T-helper 1 cell treated with Interleukin-12 subunit alpha and Interleukin-12 subunit beta and Interleukin-4 antibody, amounts not matched to agents 30 μg/mL and 1 μg/mL, for 36 hours (primary cell): ENCODE measurements around the gene ATOX1.

ENCODE experiments used
- H3K27ac Mint-ChIP-seq: one replicate; pipeline ENCODE4 v1.8.0; 2021; ENCODE audit warnings: mild to moderate bottlenecking, mixed read lengths
- H3K27me3 Mint-ChIP-seq: one replicate; pipeline ENCODE4 v1.8.0; 2021; ENCODE audit warnings: low read depth, mixed read lengths
- H3K36me3 Mint-ChIP-seq: one replicate; pipeline ENCODE4 v1.8.0; 2021; ENCODE audit warnings: low read depth, mixed read lengths
- H3K4me1 Mint-ChIP-seq: one replicate; pipeline ENCODE4 v1.8.0; 2021; ENCODE audit warnings: low read depth, mixed read lengths
- H3K4me3 Mint-ChIP-seq: one replicate; pipeline ENCODE4 v1.8.0; 2021; ENCODE audit warnings: mild to moderate bottlenecking, moderate library complexity, mixed read lengths
- H3K9me3 Mint-ChIP-seq: one replicate; pipeline ENCODE4 v1.8.0; 2021; ENCODE audit warnings: mixed read lengths

ATOX1 gene

DNA sequence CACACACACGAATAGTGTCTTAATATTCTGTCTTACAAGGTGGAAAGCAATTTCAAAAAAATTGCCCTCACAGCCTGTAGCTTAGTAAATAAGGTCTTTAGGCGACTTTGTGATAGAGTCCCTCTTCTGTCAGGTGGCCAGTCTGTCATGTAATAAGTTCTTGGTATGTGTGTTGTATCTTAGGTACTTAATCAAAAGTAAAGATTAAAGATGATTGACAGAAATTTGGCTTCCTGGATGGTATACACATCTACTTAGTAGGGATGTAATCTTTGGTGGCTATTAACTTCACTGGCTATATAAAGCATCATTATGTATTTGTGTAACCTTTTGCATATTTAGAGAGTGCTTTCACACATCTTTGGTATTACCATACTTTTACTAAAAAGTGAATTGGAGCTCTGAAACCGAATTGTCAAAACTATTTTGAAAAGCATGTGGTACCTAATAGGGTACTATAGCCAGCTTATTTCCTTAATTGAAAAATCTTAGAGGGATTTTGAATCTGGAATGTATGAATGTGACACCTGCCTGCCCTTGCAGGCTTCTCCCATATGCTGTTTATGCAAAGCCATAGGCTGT is 16.7 kb upstream of the ATOX1 start:
- no peaks in the 10 kb centered on the region for H3K9me3 Mint-ChIP-seq
- H3K4me3 Mint-ChIP-seq = peak overlapping the region; percentile 53
- peaks cover 50% of the 10 kb centered on the region for H3K4me1 Mint-ChIP-seq
- H3K27ac Mint-ChIP-seq = no peak overlapping the region
- peaks cover 29% of the 10 kb centered on the region for H3K36me3 Mint-ChIP-seq
- no peaks in the 10 kb centered on the region for H3K27me3 Mint-ChIP-seq

DNA sequence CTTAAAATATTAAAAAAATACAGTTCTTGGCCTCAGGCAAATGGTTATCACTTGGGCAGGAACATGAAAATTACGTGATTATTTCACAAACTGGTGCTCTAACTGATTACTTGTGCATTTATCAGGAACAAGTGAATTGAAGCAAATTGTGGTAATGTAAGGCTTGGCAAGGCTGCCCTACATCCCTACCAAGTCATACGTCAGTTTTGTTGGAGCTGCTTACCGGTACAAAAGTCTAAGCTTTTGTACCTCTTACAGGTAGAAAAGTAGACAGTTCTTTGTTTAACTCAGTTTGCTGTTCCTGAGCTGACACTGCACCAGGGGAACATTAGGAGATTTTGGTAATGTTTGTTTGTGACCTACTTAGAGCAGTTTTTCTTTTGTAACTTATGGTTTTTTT is 15.5 kb upstream of the ATOX1 start:
- H3K4me3 Mint-ChIP-seq = no peak overlapping the region
- H3K9me3 Mint-ChIP-seq = no peaks in the 10 kb centered on the region
- peaks cover 24% of the 10 kb centered on the region for H3K36me3 Mint-ChIP-seq
- no peaks in the 10 kb centered on the region for H3K27me3 Mint-ChIP-seq
- peak overlapping the region; percentile 45 for H3K27ac Mint-ChIP-seq
- peaks cover 41% of the 10 kb centered on the region for H3K4me1 Mint-ChIP-seq

DNA sequence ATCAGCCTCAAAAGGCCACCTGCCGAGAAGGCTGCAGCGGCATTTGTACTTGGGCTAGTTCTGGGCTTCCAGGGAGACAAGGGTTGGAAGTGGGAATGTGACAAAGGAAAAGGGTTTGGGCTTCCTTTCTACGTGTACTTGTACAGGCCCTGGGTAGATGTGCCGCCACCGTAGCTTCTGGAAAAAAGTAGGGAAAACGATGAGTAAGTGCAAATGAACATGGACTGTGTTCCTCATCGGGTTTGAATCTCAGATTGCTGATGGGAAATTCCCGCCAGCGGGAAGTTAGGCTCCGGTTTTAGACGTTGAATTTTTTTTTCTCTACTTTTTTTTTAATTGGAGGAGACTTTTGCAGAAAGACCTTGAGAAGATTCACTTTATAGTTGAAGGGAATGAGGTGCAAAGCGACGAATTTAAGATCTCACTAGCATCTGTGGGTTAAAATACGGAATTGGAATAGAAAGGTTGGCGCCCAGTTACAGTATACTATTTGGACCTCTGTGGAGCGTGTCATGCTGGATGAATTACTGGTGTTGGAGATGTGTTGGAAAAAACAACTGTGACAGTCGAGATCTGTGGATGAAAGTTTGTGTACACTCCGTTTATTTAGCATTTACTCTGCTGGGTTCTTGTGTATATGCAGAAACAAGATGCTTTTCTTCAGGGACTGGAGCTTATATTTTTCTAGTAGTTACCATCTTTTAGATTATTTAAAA is 14.6 kb upstream of the ATOX1 start:
- Mint-ChIP-seq H3K4me3 (no peak overlapping the region), H3K27me3 (no peaks in the 10 kb centered on the region), H3K27ac (peak overlapping the region; percentile 68), H3K4me1 (peaks cover 44% of the 10 kb centered on the region), H3K9me3 (no peaks in the 10 kb centered on the region), H3K36me3 (peaks cover 19% of the 10 kb centered on the region)

DNA sequence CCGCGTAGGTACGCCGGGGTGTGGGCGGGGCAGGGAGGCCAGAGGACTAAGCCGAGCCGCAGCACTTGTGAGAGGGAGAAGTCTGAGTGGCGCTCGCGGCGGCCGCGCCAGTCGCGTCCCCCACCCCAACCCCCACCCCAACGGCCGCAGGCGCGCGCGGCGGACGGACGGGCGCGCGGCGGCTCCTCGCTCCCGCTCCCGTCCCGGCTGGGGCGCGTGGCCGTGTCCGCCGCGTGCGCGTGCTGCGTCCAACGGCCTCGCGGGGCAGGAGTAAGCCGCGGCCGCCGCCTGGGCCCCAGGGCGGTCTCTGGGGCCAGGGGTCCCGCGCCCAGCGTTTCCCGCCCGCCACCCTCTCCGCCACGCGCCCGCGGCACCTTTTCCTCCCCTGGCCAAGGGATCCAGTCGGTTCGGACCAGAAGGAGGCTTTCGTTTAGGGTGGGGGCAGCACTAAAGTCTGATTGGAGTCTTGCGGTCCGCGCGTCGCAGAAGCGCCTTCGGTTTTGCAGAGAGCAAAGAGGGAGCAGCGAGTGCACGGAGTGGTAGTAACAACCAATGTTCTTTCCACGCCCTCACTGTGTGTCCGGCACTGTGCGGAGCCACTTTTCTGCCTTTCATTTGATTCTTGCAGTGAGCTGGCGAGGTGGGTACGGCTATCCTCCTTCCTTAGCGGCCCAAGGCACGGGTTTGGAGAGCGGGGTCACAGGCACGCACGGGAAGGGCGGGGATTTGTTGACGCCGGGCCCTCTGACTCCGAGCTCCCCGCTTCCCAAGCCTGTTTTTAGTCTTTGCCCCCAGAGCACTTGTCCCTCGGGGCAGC is 13.8 kb upstream of the ATOX1 start:
- Mint-ChIP-seq H3K9me3 (no peaks in the 10 kb centered on the region), H3K4me3 (no peak overlapping the region), H3K4me1 (peaks cover 39% of the 10 kb centered on the region), H3K27ac (peak overlapping the region; percentile 68), H3K36me3 (peaks cover 18% of the 10 kb centered on the region), H3K27me3 (no peaks in the 10 kb centered on the region)

DNA sequence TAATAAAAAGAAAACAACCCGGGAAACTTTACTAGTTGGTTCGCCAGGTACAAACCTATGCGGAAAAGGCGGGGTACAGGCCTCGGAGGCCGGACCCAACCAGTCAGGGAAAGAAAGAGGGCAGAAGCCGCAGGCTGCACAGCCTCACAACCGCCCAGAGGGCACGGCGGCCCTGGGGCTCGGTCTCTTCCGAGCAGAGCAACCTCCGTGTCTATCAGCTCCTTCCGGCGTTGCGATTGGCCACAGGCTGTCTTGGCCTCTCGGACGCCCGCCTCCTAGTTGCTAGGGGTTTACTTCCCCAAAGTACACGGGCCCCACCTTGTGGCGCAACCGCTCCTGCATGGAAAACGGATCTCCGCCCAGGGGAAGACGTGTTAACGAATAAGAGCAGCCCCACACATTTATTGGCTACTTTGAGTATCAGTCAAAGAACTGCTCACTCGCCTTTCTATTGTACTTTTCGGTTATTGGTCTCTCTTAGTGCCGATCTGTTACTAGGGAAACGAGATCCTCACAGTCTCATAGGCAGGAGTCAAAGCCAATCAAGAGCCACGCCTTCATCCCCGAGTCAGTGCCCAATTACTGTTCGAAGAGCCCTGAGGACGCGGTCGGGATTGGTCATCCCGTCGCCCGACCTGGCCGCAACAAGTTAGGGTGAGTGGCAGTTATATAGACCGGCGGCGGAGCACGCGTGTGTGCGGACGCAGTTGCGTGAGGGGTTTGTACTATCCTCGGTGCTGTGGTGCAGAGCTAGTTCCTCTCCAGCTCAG is 13.0 kb upstream of the ATOX1 start, which contains the start of gene G3BP1:
Gene G3BP1 (plus strand): TSS at position 696 of the 770 bp plus-strand sequence. CDS start 14,667 bp downstream, outside the sequence.
- H3K27me3 Mint-ChIP-seq = no peaks in the 10 kb centered on the region
- no peak within 1 kb of the TSS for H3K4me3 Mint-ChIP-seq
- H3K36me3 Mint-ChIP-seq = peaks cover 16% of the 10 kb centered on the region
- no peaks in the 10 kb centered on the region for H3K9me3 Mint-ChIP-seq
- H3K27ac Mint-ChIP-seq = peak within 1 kb of the TSS; percentile 68
- peaks cover 36% of the 10 kb centered on the region for H3K4me1 Mint-ChIP-seq

DNA sequence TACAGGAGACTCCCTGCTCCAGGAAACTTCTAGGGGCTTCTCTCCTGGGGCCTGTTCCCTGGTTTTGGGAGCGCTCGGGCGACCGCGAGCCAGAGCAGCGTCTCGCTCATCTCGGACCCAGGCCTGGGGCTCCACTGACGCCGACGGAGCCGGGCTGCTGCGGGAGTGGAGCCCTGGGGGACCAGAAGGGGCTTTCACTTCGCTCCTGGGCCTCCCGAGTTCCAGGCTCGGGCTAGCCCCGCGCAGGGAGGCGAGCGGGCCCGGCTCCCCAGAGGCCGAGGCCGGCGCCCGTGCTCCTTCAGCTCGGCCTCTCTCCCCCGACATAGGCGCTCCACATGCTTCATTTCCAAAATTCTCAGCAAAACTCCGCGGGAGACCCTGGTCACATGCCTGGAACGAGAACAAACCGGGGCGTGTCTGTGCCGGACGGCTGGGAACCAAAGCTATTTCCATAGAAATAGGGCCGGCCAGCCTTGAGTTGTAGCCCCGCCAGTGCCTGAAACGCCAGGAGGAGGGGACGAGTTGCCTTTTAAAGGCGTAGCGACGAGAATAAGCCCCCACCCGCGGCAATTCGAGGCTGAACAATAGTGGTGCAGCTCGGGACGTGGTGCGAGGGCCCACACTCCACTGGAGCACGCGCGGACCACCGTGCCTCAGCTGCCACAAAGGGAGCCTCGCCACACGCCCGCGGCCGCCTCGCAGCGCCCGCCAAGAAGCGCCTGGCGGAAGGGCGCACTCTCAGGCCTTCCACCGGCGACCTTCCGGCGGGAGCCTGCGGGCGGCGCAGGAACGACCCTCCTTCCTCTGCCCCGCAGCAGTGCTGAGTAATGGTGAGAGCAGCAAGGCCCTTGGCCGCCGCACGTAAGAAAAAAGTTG is 12.2 kb upstream of the ATOX1 start:
- H3K36me3 Mint-ChIP-seq = peaks cover 10% of the 10 kb centered on the region
- peak overlapping the region; percentile 79 for H3K27ac Mint-ChIP-seq
- H3K4me3 Mint-ChIP-seq = peak overlapping the region; percentile 67
- H3K27me3 Mint-ChIP-seq = no peaks in the 10 kb centered on the region
- no peaks in the 10 kb centered on the region for H3K9me3 Mint-ChIP-seq
- H3K4me1 Mint-ChIP-seq = peaks cover 28% of the 10 kb centered on the region

DNA sequence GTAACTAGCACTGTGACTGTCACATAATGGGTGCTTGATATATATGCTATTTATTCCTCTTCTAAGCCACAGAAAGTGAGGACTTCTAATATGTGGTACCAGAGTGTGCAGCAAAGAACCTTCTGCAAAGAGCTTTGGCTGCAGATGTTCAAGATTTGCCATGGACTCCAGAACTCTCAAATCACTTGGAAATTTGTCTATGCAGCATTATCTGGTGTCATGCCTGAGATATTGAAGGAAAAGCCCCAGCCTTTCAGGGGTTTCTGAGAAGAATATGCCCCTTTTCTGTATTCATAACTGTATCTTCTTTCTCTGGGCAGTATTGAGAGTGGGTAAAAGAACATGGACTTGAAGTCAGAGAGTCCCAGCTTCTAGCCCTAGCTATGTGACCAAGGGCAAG is 8.5 kb upstream of the ATOX1 start:
- H3K4me1 Mint-ChIP-seq = peaks cover 8% of the 10 kb centered on the region
- H3K36me3 Mint-ChIP-seq = no peaks in the 10 kb centered on the region
- no peaks in the 10 kb centered on the region for H3K9me3 Mint-ChIP-seq
- H3K27me3 Mint-ChIP-seq = no peaks in the 10 kb centered on the region
- H3K4me3 Mint-ChIP-seq = no peak overlapping the region
- no peak overlapping the region for H3K27ac Mint-ChIP-seq

DNA sequence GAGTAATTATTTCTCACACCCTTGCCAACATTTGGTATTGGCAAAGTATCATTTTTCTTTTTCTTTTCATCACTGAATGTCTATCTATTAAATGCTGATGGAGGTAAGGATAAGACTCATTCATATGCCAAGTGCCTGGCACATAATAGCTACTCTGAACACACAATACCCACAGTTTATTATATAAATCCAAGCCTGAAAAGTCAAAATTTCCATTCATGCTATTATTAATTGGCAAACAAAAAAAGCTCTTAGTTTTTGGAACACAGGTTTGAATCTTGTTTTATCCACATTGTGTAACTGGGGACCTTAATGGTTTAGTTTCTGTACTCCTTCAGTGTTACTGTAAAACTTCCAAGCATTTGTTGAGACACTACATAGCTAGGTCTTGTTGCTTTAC is 6.4 kb upstream of the ATOX1 start:
- Mint-ChIP-seq H3K36me3 (no peaks in the 10 kb centered on the region), H3K9me3 (no peaks in the 10 kb centered on the region), H3K4me1 (peaks cover 4% of the 10 kb centered on the region), H3K27me3 (no peaks in the 10 kb centered on the region), H3K27ac (no peak overlapping the region), H3K4me3 (no peak overlapping the region)

DNA sequence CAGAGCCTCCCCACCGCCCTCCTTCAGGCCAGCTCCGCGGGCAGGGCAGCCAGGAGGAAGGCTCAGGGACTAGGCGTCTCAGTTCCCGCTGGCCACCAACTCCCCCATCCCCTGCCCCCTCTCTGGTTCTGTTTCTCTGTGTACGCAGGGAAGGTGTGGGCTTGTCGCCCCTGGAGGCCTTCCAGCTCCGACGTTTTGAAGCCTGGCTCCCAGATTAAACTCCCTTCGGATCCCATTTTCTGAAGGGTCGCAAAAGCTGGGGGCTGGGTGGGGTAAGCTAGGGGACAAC is 346 bp downstream of the ATOX1 start:
- peak overlapping the region; percentile 85 for H3K27ac Mint-ChIP-seq

DNA sequence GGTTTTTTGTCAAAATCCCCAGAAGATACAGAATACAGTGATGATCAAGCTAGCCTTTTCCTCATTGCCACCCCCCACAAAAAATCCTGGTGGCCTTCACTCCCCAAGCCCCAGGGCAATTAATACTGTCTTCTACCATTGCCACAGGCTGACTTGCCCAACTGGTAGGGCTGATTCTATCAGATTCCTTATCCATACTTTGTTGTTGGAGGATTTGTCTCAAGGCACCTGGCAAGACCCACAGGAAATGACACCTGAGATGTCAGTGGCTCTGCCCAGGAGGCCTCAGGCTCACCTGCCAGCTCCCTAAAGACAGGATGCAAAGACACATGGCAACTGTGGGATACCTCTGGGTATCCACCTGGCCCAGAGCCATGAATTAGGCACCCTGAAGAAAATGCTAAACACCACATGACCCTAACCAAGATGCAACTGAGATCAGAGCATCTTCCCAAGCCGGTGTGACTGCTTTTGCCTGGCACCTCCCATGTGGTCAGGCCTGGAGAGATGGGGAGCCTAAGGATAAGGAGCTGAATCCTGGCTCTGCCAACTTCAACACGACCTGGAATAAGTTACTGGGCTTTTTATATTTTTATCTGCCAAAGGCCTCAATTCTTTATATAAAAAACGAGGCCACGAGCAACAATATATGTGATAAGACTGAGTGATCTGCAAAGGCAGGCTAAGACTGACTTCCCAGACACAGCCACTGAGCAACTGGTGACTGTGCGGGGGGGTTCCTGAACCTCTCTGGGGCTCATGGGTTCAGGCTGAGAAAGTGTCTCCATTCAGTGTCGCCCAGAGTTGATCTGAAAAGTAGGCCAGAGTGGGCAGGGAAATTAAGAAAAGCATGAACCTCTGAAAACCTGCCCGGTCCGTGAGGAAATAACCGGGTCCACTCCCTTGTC is 944 bp downstream of the ATOX1 start:
- Mint-ChIP-seq H3K4me1 (peaks cover 32% of the 10 kb centered on the region), H3K27ac (peak overlapping the region; percentile 80), H3K36me3 (peaks cover 17% of the 10 kb centered on the region), H3K27me3 (no peaks in the 10 kb centered on the region), H3K4me3 (peak overlapping the region; percentile 88), H3K9me3 (no peaks in the 10 kb centered on the region)

More for the DNA sequence above, 346 bp downstream of the ATOX1 start:
- Mint-ChIP-seq H3K4me1 (peaks cover 28% of the 10 kb centered on the region), H3K36me3 (peaks cover 13% of the 10 kb centered on the region), H3K27me3 (no peaks in the 10 kb centered on the region), H3K4me3 (peak overlapping the region; percentile 88), H3K9me3 (no peaks in the 10 kb centered on the region)

DNA sequence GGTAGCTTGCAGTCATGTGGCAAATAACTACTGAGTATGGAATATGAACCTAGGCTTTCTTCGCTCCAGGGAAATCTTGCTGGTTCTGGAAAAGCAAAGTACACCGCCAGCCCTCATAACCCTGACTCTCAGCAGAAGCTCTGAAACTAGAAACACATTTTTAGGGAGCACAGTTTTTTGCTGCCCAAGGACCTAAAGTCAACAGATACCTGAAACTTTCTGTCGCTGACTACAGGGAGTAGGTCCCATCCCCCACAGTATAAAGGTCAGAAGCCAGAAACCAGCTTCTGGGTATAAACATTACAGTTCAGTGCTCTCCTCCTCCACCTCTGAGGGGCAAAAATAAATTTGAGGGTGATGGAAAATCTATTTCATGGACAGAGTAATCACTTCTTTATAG is 3.0 kb downstream of the ATOX1 start:
- Mint-ChIP-seq H3K27ac (no peak overlapping the region), H3K9me3 (no peaks in the 10 kb centered on the region), H3K4me3 (peak overlapping the region; percentile 21), H3K4me1 (peaks cover 39% of the 10 kb centered on the region), H3K36me3 (peaks cover 18% of the 10 kb centered on the region), H3K27me3 (no peaks in the 10 kb centered on the region)

DNA sequence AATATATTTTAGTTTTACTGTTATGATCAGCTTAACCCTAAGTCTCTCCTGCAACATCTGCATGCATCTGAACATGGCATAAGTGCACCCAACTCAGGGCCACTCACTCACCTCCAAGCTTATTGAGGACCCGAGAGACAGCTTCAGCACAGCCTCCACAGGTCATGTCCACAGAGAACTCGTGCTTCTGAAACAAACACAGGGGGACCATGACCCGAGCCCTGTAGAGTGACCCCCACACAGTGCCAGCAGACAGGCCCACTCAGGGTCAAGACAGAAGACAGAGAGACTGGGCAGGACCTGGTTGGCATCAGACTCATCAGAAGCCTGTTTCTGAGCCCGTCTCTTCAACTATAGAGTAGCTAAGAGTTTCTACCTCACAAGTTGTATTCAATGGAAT is 6.8 kb downstream of the ATOX1 start:
- Mint-ChIP-seq H3K36me3 (peaks cover 18% of the 10 kb centered on the region), H3K27me3 (no peaks in the 10 kb centered on the region), H3K9me3 (no peaks in the 10 kb centered on the region), H3K4me1 (peaks cover 50% of the 10 kb centered on the region), H3K27ac (peak overlapping the region; percentile 46), H3K4me3 (no peak overlapping the region)

DNA sequence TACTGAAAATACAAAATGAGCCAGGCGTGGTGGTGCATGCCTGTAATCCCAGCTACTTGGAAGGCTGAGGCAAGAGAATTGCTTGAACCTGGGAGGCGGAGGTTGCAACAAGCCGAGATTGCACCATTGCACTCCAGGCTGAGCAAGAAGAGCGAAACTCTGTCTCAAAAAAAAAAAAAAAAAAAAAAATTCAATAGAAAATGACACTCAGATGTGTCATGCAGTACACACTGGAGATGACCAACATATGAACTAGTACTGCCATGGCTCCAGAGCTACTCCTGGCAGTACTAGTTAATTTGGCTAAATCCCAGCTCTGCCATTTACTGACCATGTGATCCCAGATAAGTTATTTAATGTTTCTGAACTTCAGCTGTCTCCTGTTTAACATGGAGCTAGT is 7.3 kb downstream of the ATOX1 start:
- Mint-ChIP-seq H3K27me3 (no peaks in the 10 kb centered on the region), H3K4me1 (peaks cover 52% of the 10 kb centered on the region), H3K4me3 (no peak overlapping the region), H3K36me3 (peaks cover 20% of the 10 kb centered on the region), H3K9me3 (no peaks in the 10 kb centered on the region), H3K27ac (no peak overlapping the region)
